Calu3 (cell line): Measurements from ENCODE around the gene KBTBD13. TPM values are rescaled to one million over a fixed set of nuclear protein-coding genes. Genes with fewer than 3 reads are reported as not detected.

ENCODE experiments used
- BruUV-seq: library from RNA; stranded (reverse); fragments of 400-500 nt; replicated peaks from 2 replicates; lab custom pipeline; 2021; lab: Mats Ljungman, UMichigan
- CTCF ChIA-PET: fragments of 300-600 bp; sonication (Branson Sonifier 250); formaldehyde crosslinking; loops from one replicate; lab custom pipeline; 2022; ENCODE audit warnings: antibody characterized with exemption; lab: Charles Lee
- DNase-seq: peaks from one replicate; pipeline ENCODE4 v3.0.0; 2022
- H3K27ac Mint-ChIP-seq: one replicate; pipeline ENCODE4 v1.8.0; 2022; ENCODE audit warnings: mixed read lengths; ENCODE audit not compliant: unreplicated experiment
- H3K27me3 Mint-ChIP-seq: one replicate; pipeline ENCODE4 v1.8.0; 2022; ENCODE audit warnings: mixed read lengths; ENCODE audit not compliant: unreplicated experiment
- H3K36me3 Mint-ChIP-seq: one replicate; pipeline ENCODE4 v1.8.0; 2022; ENCODE audit warnings: mild to moderate bottlenecking, moderate library complexity, mixed read lengths; ENCODE audit not compliant: insufficient read depth, unreplicated experiment
- H3K4me1 Mint-ChIP-seq: one replicate; pipeline ENCODE4 v1.8.0; 2022; ENCODE audit warnings: mild to moderate bottlenecking, low read depth, mixed read lengths; ENCODE audit not compliant: unreplicated experiment
- H3K4me3 Mint-ChIP-seq: one replicate; pipeline ENCODE4 v1.8.0; 2022; ENCODE audit warnings: mild to moderate bottlenecking, low read depth, moderate library complexity, mixed read lengths; ENCODE audit not compliant: unreplicated experiment
- H3K9me3 Mint-ChIP-seq: one replicate; pipeline ENCODE4 v1.8.0; 2022; ENCODE audit warnings: low read depth, mixed read lengths; ENCODE audit not compliant: unreplicated experiment
- intact Hi-C: fragments of 100-400 bp; cut with micrococcal nuclease; formaldehyde crosslinking; loops from one replicate; pipeline ENCODE4 v1.10.0; 2022; ENCODE audit not compliant: unreplicated experiment
- total RNA-seq: library from RNA; stranded (reverse); gene quantifications from 2 replicates; pipeline ENCODE4 v1.2.3, GENCODE V29; 2022
- TF ChIP-seq, protein P1 (sequence below): fragments of 200-600 bp; IDR thresholded peaks from one replicate; pipeline ENCODE4 v1.8.0; 2022; ENCODE audit warnings: antibody characterized with exemption; ENCODE audit not compliant: unreplicated experiment

Gene KBTBD13
- total RNA-seq, 1 experiment from 2014 or later, result not detected

DNA sequence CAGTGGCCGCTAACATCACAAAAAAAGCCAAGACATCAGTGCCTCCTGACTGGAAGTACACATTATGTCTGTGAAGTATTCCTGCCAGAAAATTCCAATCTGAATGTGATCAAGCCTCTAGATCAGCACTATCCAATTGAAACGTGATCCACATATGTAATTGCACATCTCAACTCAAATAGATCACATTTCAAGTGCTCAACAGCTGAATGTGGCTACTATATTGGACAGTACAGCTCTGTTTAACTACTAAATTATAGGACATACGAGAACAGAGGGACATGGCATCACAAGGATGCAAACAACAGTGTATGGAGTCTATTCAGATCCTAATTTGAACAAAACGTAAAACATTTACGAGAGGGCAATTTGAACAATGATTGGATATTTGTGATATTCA is 39.0 kb downstream of the KBTBD13 start:
- DNase-seq, result no peak
- BruUV-seq, result no TSS peak
- intact Hi-C loops, result no loop called here
- H3K27me3 Mint-ChIP-seq, result no peaks in the 10 kb centered on the region
- CTCF ChIA-PET, result interaction anchor here (0.6 kb wide), 1 partner anchor 67 kb away, joined by 6 read pairs; no protein-coding TSS in a partner anchor
- H3K9me3 Mint-ChIP-seq, result no peaks in the 10 kb centered on the region
- H3K27ac Mint-ChIP-seq, result no peak overlapping the region
- H3K4me3 Mint-ChIP-seq, result no peak overlapping the region
- H3K4me1 Mint-ChIP-seq, result no peaks in the 10 kb centered on the region
- peaks cover 26% of the 10 kb centered on the region for H3K36me3 Mint-ChIP-seq
- TF ChIP-seq, protein P1, sequence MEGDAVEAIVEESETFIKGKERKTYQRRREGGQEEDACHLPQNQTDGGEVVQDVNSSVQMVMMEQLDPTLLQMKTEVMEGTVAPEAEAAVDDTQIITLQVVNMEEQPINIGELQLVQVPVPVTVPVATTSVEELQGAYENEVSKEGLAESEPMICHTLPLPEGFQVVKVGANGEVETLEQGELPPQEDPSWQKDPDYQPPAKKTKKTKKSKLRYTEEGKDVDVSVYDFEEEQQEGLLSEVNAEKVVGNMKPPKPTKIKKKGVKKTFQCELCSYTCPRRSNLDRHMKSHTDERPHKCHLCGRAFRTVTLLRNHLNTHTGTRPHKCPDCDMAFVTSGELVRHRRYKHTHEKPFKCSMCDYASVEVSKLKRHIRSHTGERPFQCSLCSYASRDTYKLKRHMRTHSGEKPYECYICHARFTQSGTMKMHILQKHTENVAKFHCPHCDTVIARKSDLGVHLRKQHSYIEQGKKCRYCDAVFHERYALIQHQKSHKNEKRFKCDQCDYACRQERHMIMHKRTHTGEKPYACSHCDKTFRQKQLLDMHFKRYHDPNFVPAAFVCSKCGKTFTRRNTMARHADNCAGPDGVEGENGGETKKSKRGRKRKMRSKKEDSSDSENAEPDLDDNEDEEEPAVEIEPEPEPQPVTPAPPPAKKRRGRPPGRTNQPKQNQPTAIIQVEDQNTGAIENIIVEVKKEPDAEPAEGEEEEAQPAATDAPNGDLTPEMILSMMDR, result no peak

Other genes starting within 250 kb of the KBTBD13 start
- gene PLEKHO2, start 234.8 kb upstream of the KBTBD13 start, total RNA-seq, result 2.0 and 2.4 TPM in 2 replicates
- 0.37 and 0.42 TPM in 2 replicates for gene ANKDD1A, start 164.8 kb upstream of the KBTBD13 start, total RNA-seq
- 104 TPM in 2 replicates for gene SPG21, start 86.8 kb upstream of the KBTBD13 start, total RNA-seq
- gene MTFMT, start 47.1 kb upstream of the KBTBD13 start, total RNA-seq, result 18.9 and 27.6 TPM in 2 replicates
- not detected in 2 replicates for gene SLC51B, start 31.4 kb upstream of the KBTBD13 start, total RNA-seq
- gene RASL12, start 8.8 kb upstream of the KBTBD13 start, total RNA-seq, result 0.12 and 0.39 TPM in 2 replicates
- 5.2 TPM in 2 replicates for gene UBAP1L, start 38.5 kb downstream of the KBTBD13 start, total RNA-seq
- gene PDCD7, start 57.1 kb downstream of the KBTBD13 start, total RNA-seq, result 26.4 and 33.9 TPM in 2 replicates
- gene CLPX, start 108.6 kb downstream of the KBTBD13 start, total RNA-seq, result 44.9 and 50.3 TPM in 2 replicates
- gene CILP, start 134.7 kb downstream of the KBTBD13 start, total RNA-seq, result 0.05 TPM in 1 of 2 replicates, not detected in the other
- gene PARP16, start 210.1 kb downstream of the KBTBD13 start, total RNA-seq, result 4.6 and 5.8 TPM in 2 replicates
- not detected in 2 replicates for gene RNU5A-1, start 219.3 kb downstream of the KBTBD13 start, total RNA-seq
- gene RNU5B-1, start 227.9 kb downstream of the KBTBD13 start, total RNA-seq, result 20.3 and 25.8 TPM in 2 replicates